GM23338 (cell line): ENCODE results near the gene NEU2.

Experiments
- CREB1 ChIP-seq: fragments of 250-450 bp; sonication (Bioruptor Pico); IDR thresholded peaks from 2 replicates; pipeline ENCODE4 v1.5.0; 2020; ENCODE audit warnings: low read depth, mild to moderate bottlenecking, moderate library complexity
- CTCF ChIP-seq, 2 experiments: fragments of 200-600 bp in 1 of 2; sonication (generic) in 1 of 2; conservative IDR thresholded peaks; 2 replicates each; pipeline versions ENCODE4 v1.5.1 to v1.6.1; 2016 to 2017; ENCODE audit warnings: antibody characterized with exemption in 2 of 2, low read depth in 2 of 2, mild to moderate bottlenecking in 2 of 2, moderate library complexity in 1 of 2
- ETS1 ChIP-seq: IDR thresholded peaks from 2 replicates; pipeline ENCODE4 v1.6.1; 2016; ENCODE audit warnings: antibody characterized with exemption
- EZH2 ChIP-seq: fragments of 200-600 bp; sonication (generic); IDR thresholded peaks from one replicate; pipeline ENCODE4 v1.8.0; 2017; ENCODE audit warnings: antibody characterized with exemption, mild to moderate bottlenecking, low read depth; ENCODE audit not compliant: unreplicated experiment
- POLR2AphosphoS5 ChIP-seq: IDR thresholded peaks from 2 replicates; pipeline ENCODE4 v1.6.1; 2016; ENCODE audit warnings: antibody characterized with exemption, low read depth
- TF ChIP-seq, protein P1 (sequence below): IDR thresholded peaks from one replicate; pipeline ENCODE4 v1.6.1; 2018; ENCODE audit warnings: antibody characterized with exemption; ENCODE audit not compliant: unreplicated experiment

- no peak for TF ChIP-seq CTCF (conservative IDR thresholded peaks at IDR 0.05; ENCODE audit: low read depth in 2 of 2)
- no peak for TF ChIP-seq EZH2
- no peak for TF ChIP-seq CREB1
- TF ChIP-seq, protein P1, sequence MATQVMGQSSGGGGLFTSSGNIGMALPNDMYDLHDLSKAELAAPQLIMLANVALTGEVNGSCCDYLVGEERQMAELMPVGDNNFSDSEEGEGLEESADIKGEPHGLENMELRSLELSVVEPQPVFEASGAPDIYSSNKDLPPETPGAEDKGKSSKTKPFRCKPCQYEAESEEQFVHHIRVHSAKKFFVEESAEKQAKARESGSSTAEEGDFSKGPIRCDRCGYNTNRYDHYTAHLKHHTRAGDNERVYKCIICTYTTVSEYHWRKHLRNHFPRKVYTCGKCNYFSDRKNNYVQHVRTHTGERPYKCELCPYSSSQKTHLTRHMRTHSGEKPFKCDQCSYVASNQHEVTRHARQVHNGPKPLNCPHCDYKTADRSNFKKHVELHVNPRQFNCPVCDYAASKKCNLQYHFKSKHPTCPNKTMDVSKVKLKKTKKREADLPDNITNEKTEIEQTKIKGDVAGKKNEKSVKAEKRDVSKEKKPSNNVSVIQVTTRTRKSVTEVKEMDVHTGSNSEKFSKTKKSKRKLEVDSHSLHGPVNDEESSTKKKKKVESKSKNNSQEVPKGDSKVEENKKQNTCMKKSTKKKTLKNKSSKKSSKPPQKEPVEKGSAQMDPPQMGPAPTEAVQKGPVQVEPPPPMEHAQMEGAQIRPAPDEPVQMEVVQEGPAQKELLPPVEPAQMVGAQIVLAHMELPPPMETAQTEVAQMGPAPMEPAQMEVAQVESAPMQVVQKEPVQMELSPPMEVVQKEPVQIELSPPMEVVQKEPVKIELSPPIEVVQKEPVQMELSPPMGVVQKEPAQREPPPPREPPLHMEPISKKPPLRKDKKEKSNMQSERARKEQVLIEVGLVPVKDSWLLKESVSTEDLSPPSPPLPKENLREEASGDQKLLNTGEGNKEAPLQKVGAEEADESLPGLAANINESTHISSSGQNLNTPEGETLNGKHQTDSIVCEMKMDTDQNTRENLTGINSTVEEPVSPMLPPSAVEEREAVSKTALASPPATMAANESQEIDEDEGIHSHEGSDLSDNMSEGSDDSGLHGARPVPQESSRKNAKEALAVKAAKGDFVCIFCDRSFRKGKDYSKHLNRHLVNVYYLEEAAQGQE: no peak
- TF ChIP-seq ETS1: no peak
- TF ChIP-seq POLR2AphosphoS5: no peak
Observed at GRCh38 chr2:233003658-233004555, 28.6 kb upstream of the NEU2 start.
